ENCODE results near the gene ATP5MC2. TPM values are rescaled to one million over a fixed set of nuclear protein-coding genes. Genes with fewer than 3 reads are reported as not detected.
A peak's percentile ranks its signal among the peaks of the same experiment; 100 is the strongest.

The ATP5MC2 gene
- total and polyA plus RNA-seq, 9 of the 15 experiments (the other 6 are each of a cell fraction or from before 2014, with no cell fraction given), result 314 to 1,208 (median 468) TPM

- CTCF ChIA-PET (ENCODE audit: low intra/inter-chr PET ratio), result no interaction called here
- Histone ChIP-seq H3K36me3 (ENCODE audit: control insufficient read depth, insufficient read depth, low read length) (peaks cover 13% of the 10 kb centered on the region; the same call in 1 of the 3 replicates), H4K20me1 (replicated peaks; ENCODE audit: control insufficient read depth, insufficient read depth, low read length) (no peaks in the 10 kb centered on the region), H3K4me3 (no peak overlapping the region), H3K27ac (ENCODE audit: extremely low read depth, low read depth, low read length) (peak overlapping the region; percentile 70; the same call in 2 of the 3 replicates), H2AFZ (ENCODE audit: low read depth, low read length) (peak overlapping the region; percentile 14; the same call in 1 of the 2 replicates), H3K9me3 (replicated peaks; ENCODE audit: control insufficient read depth, insufficient read depth, low read depth, low read length) (no peaks in the 10 kb centered on the region), H3K27me3 (ENCODE audit: control insufficient read depth in 2 of 2, insufficient read depth in 2 of 2, low read length in 2 of 2) (no peaks in the 10 kb centered on the region), H3K4me1 (replicated peaks in 1 of 2; ENCODE audit: control insufficient read depth in 2 of 2, insufficient read depth in 2 of 2, low read length in 2 of 2) (peaks cover 7 to 23% of the 10 kb centered on the region in 2 experiments; a peak in 4 of 5 replicates), H3K9me1 (ENCODE audit: control insufficient read depth, insufficient read depth, low read length) (no peaks in the 10 kb centered on the region), H3K79me2 (ENCODE audit: control insufficient read depth, insufficient read depth, low read length) (peaks cover 74% of the 10 kb centered on the region), H3K9ac (ENCODE audit: insufficient read depth in 1 of 2, low read depth in 2 of 2, low read length in 2 of 2) (peak overlapping the region in 1 of 2 experiments; percentile 50; a peak in 2 of 4 replicates), H3K4me2 (ENCODE audit: insufficient read depth, low read length) (peak overlapping the region; percentile 74; the same call in 1 of the 2 replicates)
- FAIRE-seq, result no peak
- BruUV-seq (replicated peaks), result no TSS peak
- in situ Hi-C loops (cut with MboI), result no loop called here
- no peak for ATAC-seq
- 15% methylated on average over 3 of the region's 3 CpGs for WGBS (ENCODE audit: insufficient coverage, low coverage, missing lambda C conversion rate)
- DNase-seq (ENCODE audit: extremely low read depth in 1 of 4, low spot score in 3 of 4), result no peak
- intact Hi-C loops (cut with micrococcal nuclease), result no loop called here
- TF ChIP-seq ZBTB40 (IDR thresholded peaks at IDR 0.05), result no peak
- TF ChIP-seq ZBTB40 (CRISPR knock-in tag; IDR thresholded peaks at IDR 0.05), result no peak
- TF ChIP-seq SMARCA5 (IDR thresholded peaks at IDR 0.05), result 0 out of 2 replicates have a peak, but pooled peaks have one; percentile 36
- no peak for TF ChIP-seq MAFG (tag; conservative IDR thresholded peaks at IDR 0.05)
- POLR2A ChIA-PET, result interaction anchor here (0.7 to 1.1 kb wide), 2 partner anchors 135 to 1338 kb away, joined by 3 read pairs; no protein-coding TSS in a partner anchor
These were observed 58.2 kb downstream of the ATP5MC2 start for GRCh38 chr12:53617700-53618099.

Measured in K562 (cell line).